H1 (cell line): ENCODE data around the gene NCAPD3.

ENCODE experiments used
- BACH1 ChIP-seq: IDR thresholded peaks from 2 replicates; pipeline ENCODE4 v1.6.1; 2012; ENCODE audit warnings: low read length, improper control_type of control experiment
- BCL11A ChIP-seq, 2 experiments: IDR thresholded peaks; one replicate each; pipeline ENCODE4 v1.6.1; 2011; ENCODE audit warnings: low read depth in 2 of 2, low read length in 2 of 2, mild to moderate bottlenecking in 2 of 2
- EZH2 ChIP-seq: fragments of 200-600 bp; sonication (generic); IDR thresholded peaks from 2 replicates; pipeline ENCODE4 v1.7.1; 2012; ENCODE audit warnings: low read depth, mild to moderate bottlenecking, moderate library complexity, low read length, inconsistent platforms; ENCODE audit not compliant: severe bottlenecking
- JUND ChIP-seq: IDR thresholded peaks from 2 replicates; pipeline ENCODE4 v1.6.1; 2011; ENCODE audit warnings: mild to moderate bottlenecking, improper control_type of control experiment, low read length
- NRF1 ChIP-seq: IDR thresholded peaks from 2 replicates; pipeline ENCODE4 v1.6.1; 2011; ENCODE audit warnings: mild to moderate bottlenecking, low read depth, low read length, improper control_type of control experiment
- POLR2A ChIP-seq, 2 experiments: IDR thresholded peaks; 1 replicate in 1 of 2; 2 replicates in 1 of 2; pipeline ENCODE4 v1.6.1; 2011; ENCODE audit warnings: low read depth in 2 of 2, low read length in 2 of 2, mild to moderate bottlenecking in 2 of 2; ENCODE audit errors: control extremely low read depth in 1 of 2
- POLR2AphosphoS5 ChIP-seq: IDR thresholded peaks from 2 replicates; pipeline ENCODE4 v1.6.1; 2011; ENCODE audit warnings: low read depth, low read length
- SIN3A ChIP-seq, 2 experiments: IDR thresholded peaks in 1 of 2; conservative IDR thresholded peaks in 1 of 2; 2 replicates each; pipeline ENCODE4 v1.6.1; 2011 to 2012; ENCODE audit warnings: low read length in 2 of 2, improper control_type of control experiment in 1 of 2, low read depth in 1 of 2, mild to moderate bottlenecking in 1 of 2
- SP2 ChIP-seq: IDR thresholded peaks from 2 replicates; pipeline ENCODE4 v1.6.1; 2012; ENCODE audit warnings: mild to moderate bottlenecking, low read length, inconsistent platforms
- TEAD4 ChIP-seq: IDR thresholded peaks from 2 replicates; pipeline ENCODE4 v1.6.1; 2012; ENCODE audit warnings: low read depth, low read length, inconsistent platforms, mixed read lengths
- YY1 ChIP-seq: IDR thresholded peaks from 2 replicates; pipeline ENCODE4 v1.6.1; 2011; ENCODE audit warnings: low read depth, mild to moderate bottlenecking, low read length
- TF ChIP-seq, protein P1 (sequence below), 3 experiments: IDR thresholded peaks; 1 replicate in 2 of 3; 2 replicates in 1 of 3; pipeline versions ENCODE4 v1.5.1 to v1.6.1; 2011; ENCODE audit warnings: low read length in 3 of 3, mild to moderate bottlenecking in 3 of 3, inconsistent platforms in 2 of 3, low read depth in 1 of 3, moderate library complexity in 1 of 3; ENCODE audit not compliant: insufficient read depth in 1 of 3; ENCODE audit errors: control extremely low read depth in 1 of 3
- TF ChIP-seq, protein P2 (sequence below): IDR thresholded peaks from 2 replicates; pipeline ENCODE4 v1.6.1; 2012; ENCODE audit warnings: inconsistent platforms
- TF ChIP-seq, protein P3 (sequence below): fragments of 300-600 bp; sonication (generic); IDR thresholded peaks from 2 replicates; pipeline ENCODE4 v1.7.1; 2012; ENCODE audit warnings: low read length, moderate library complexity, mild to moderate bottlenecking, inconsistent platforms; ENCODE audit not compliant: insufficient replicate concordance

DNA sequence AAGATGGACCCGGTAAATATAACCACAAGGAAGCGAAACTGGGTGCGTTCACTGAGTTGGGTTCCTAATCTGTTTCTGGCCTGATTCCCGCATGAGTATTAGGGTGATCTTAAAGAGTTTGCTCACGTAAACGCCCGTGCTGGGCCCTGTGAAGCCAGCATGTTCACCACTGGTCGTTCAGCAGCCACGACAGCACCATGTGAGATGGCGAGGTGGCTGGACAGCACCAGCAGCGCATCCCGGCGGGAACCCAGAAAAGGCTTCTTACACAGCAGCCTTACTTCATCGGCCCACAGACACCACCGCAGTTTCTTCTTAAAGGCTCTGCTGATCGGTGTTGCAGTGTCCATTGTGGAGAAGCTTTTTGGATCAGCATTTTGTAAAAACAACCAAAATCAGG lies 74.4 kb downstream of the NCAPD3 start:
- TF ChIP-seq, protein P1, sequence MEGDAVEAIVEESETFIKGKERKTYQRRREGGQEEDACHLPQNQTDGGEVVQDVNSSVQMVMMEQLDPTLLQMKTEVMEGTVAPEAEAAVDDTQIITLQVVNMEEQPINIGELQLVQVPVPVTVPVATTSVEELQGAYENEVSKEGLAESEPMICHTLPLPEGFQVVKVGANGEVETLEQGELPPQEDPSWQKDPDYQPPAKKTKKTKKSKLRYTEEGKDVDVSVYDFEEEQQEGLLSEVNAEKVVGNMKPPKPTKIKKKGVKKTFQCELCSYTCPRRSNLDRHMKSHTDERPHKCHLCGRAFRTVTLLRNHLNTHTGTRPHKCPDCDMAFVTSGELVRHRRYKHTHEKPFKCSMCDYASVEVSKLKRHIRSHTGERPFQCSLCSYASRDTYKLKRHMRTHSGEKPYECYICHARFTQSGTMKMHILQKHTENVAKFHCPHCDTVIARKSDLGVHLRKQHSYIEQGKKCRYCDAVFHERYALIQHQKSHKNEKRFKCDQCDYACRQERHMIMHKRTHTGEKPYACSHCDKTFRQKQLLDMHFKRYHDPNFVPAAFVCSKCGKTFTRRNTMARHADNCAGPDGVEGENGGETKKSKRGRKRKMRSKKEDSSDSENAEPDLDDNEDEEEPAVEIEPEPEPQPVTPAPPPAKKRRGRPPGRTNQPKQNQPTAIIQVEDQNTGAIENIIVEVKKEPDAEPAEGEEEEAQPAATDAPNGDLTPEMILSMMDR (IDR thresholded peaks at IDR 0.05; ENCODE audit: control extremely low read depth in 1 of 3, insufficient read depth in 1 of 3, low read depth in 1 of 3, low read length in 3 of 3): no peak
- TF ChIP-seq BCL11A (IDR thresholded peaks at IDR 0.05; ENCODE audit: low read depth in 2 of 2, low read length in 2 of 2) (no peak), EZH2 (no peak), TEAD4 (no peak), SIN3A (conservative IDR thresholded peaks at IDR 0.05 in 1 of 2, IDR thresholded peaks at IDR 0.05 in 1 of 2; ENCODE audit: low read depth in 1 of 2, low read length in 2 of 2) (no peak), POLR2A (IDR thresholded peaks at IDR 0.05; ENCODE audit: control extremely low read depth in 1 of 2, low read depth in 2 of 2, low read length in 2 of 2) (no peak), NRF1 (no peak), YY1 (no peak), SP2 (no peak), POLR2AphosphoS5 (no peak), JUND (no peak), BACH1 (no peak)
- TF ChIP-seq, protein P2, sequence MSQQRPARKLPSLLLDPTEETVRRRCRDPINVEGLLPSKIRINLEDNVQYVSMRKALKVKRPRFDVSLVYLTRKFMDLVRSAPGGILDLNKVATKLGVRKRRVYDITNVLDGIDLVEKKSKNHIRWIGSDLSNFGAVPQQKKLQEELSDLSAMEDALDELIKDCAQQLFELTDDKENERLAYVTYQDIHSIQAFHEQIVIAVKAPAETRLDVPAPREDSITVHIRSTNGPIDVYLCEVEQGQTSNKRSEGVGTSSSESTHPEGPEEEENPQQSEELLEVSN: no peak
- TF ChIP-seq, protein P3, sequence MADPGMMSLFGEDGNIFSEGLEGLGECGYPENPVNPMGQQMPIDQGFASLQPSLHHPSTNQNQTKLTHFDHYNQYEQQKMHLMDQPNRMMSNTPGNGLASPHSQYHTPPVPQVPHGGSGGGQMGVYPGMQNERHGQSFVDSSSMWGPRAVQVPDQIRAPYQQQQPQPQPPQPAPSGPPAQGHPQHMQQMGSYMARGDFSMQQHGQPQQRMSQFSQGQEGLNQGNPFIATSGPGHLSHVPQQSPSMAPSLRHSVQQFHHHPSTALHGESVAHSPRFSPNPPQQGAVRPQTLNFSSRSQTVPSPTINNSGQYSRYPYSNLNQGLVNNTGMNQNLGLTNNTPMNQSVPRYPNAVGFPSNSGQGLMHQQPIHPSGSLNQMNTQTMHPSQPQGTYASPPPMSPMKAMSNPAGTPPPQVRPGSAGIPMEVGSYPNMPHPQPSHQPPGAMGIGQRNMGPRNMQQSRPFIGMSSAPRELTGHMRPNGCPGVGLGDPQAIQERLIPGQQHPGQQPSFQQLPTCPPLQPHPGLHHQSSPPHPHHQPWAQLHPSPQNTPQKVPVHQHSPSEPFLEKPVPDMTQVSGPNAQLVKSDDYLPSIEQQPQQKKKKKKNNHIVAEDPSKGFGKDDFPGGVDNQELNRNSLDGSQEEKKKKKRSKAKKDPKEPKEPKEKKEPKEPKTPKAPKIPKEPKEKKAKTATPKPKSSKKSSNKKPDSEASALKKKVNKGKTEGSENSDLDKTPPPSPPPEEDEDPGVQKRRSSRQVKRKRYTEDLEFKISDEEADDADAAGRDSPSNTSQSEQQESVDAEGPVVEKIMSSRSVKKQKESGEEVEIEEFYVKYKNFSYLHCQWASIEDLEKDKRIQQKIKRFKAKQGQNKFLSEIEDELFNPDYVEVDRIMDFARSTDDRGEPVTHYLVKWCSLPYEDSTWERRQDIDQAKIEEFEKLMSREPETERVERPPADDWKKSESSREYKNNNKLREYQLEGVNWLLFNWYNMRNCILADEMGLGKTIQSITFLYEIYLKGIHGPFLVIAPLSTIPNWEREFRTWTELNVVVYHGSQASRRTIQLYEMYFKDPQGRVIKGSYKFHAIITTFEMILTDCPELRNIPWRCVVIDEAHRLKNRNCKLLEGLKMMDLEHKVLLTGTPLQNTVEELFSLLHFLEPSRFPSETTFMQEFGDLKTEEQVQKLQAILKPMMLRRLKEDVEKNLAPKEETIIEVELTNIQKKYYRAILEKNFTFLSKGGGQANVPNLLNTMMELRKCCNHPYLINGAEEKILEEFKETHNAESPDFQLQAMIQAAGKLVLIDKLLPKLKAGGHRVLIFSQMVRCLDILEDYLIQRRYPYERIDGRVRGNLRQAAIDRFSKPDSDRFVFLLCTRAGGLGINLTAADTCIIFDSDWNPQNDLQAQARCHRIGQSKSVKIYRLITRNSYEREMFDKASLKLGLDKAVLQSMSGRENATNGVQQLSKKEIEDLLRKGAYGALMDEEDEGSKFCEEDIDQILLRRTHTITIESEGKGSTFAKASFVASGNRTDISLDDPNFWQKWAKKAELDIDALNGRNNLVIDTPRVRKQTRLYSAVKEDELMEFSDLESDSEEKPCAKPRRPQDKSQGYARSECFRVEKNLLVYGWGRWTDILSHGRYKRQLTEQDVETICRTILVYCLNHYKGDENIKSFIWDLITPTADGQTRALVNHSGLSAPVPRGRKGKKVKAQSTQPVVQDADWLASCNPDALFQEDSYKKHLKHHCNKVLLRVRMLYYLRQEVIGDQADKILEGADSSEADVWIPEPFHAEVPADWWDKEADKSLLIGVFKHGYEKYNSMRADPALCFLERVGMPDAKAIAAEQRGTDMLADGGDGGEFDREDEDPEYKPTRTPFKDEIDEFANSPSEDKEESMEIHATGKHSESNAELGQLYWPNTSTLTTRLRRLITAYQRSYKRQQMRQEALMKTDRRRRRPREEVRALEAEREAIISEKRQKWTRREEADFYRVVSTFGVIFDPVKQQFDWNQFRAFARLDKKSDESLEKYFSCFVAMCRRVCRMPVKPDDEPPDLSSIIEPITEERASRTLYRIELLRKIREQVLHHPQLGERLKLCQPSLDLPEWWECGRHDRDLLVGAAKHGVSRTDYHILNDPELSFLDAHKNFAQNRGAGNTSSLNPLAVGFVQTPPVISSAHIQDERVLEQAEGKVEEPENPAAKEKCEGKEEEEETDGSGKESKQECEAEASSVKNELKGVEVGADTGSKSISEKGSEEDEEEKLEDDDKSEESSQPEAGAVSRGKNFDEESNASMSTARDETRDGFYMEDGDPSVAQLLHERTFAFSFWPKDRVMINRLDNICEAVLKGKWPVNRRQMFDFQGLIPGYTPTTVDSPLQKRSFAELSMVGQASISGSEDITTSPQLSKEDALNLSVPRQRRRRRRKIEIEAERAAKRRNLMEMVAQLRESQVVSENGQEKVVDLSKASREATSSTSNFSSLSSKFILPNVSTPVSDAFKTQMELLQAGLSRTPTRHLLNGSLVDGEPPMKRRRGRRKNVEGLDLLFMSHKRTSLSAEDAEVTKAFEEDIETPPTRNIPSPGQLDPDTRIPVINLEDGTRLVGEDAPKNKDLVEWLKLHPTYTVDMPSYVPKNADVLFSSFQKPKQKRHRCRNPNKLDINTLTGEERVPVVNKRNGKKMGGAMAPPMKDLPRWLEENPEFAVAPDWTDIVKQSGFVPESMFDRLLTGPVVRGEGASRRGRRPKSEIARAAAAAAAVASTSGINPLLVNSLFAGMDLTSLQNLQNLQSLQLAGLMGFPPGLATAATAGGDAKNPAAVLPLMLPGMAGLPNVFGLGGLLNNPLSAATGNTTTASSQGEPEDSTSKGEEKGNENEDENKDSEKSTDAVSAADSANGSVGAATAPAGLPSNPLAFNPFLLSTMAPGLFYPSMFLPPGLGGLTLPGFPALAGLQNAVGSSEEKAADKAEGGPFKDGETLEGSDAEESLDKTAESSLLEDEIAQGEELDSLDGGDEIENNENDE: no peak
